AG04449 (cell line): ENCODE measurements around the gene NKRF.

Experiments used
- CTCF ChIA-PET: fragments of 350-600 bp; formaldehyde crosslinking; extraction: SDS; loops from one replicate; lab custom pipeline; 2021; ENCODE audit warnings: antibody characterized with exemption; lab: Yijun Ruan, JAX
- POLR2A ChIA-PET: fragments of 400-600, 350-600 bp; formaldehyde crosslinking; extraction: SDS; loops from one replicate; lab custom pipeline; 2020; ENCODE audit warnings: antibody characterized with exemption, inconsistent platforms; lab: Yijun Ruan, JAX
- DNase-seq: peaks from one replicate; pipeline ENCODE4 v3.0.0-alpha.2; 2010; ENCODE audit warnings: low read depth, low spot score
- H3K4me3 ChIP-seq: 2 replicates; pipeline ENCODE4 v1.5.1; 2011; ENCODE audit warnings: low read depth, mild to moderate bottlenecking, control low read depth, low read length
- TF ChIP-seq, protein P1 (sequence below): IDR thresholded peaks from one replicate; pipeline ENCODE4 v1.5.1; 2011; ENCODE audit warnings: mild to moderate bottlenecking, moderate library complexity, low read length, control low read depth, inconsistent platforms; ENCODE audit not compliant: insufficient read depth; ENCODE audit errors: missing control alignments

The NKRF gene

DNA sequence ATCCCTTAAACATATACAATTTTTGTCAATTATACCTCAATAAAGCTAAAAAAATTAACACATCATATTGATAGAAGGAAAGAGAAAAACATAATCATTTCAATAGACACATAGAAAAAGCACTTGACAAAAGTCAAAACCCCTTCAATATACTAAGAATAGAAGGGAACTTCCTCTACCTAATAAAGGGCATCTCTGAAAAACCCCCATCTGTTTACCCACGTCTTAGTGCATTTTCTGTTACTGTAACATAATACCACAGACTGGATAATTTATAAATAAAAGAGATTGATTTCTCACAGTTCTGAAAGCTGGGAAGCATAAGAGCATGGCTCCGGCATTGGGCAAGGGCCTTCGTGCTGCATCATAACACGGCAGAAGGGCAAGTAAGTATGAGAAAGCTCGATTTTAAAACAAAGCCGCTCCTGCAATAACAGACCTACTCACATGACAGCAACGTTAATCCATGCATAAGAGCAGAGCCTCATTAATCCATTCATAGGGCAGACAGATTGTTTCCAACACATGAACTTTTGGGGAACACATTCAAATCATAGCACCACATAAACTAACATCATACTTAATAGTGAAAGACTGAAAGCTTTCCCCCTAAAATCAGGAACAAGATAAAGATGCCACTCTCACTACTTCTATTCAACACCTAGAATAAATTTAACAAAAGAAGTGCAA lies 56.8 kb downstream of the NKRF start:
- DNase-seq, result no peak
- CTCF ChIA-PET, result interaction anchor here (1.1 to 1.5 kb wide), 2 partner anchors 10 to 71 kb away, joined by 3 read pairs; no protein-coding TSS in a partner anchor
- H3K4me3 ChIP-seq, result no peak overlapping the region
- POLR2A ChIA-PET, result no interaction called here
- TF ChIP-seq, protein P1, sequence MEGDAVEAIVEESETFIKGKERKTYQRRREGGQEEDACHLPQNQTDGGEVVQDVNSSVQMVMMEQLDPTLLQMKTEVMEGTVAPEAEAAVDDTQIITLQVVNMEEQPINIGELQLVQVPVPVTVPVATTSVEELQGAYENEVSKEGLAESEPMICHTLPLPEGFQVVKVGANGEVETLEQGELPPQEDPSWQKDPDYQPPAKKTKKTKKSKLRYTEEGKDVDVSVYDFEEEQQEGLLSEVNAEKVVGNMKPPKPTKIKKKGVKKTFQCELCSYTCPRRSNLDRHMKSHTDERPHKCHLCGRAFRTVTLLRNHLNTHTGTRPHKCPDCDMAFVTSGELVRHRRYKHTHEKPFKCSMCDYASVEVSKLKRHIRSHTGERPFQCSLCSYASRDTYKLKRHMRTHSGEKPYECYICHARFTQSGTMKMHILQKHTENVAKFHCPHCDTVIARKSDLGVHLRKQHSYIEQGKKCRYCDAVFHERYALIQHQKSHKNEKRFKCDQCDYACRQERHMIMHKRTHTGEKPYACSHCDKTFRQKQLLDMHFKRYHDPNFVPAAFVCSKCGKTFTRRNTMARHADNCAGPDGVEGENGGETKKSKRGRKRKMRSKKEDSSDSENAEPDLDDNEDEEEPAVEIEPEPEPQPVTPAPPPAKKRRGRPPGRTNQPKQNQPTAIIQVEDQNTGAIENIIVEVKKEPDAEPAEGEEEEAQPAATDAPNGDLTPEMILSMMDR, result no peak

DNA sequence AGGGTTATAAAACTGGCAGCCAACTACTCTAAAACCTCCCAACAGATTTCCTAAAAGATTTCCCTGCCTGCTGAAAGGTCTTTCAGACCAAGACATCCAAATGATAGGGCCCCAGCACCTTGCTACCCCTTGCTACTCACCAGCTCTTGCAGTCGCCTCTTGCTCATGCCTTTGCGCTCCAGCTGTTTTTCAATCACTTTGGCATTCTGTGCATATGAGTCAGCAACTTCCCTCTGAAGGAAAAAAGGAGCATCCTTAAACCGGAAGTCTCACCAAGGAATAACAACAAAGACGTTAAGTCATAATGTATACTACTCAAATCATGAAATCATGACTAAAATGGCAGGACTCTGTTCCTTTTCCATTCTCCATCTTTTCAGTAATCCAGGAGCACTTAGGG lies 65.0 kb downstream of the NKRF start:
- POLR2A ChIA-PET, result no interaction called here
- H3K4me3 ChIP-seq, result no peak overlapping the region
- DNase-seq, result peak; percentile 3
- TF ChIP-seq, protein P1, result no peak
- CTCF ChIA-PET, result no interaction called here

DNA sequence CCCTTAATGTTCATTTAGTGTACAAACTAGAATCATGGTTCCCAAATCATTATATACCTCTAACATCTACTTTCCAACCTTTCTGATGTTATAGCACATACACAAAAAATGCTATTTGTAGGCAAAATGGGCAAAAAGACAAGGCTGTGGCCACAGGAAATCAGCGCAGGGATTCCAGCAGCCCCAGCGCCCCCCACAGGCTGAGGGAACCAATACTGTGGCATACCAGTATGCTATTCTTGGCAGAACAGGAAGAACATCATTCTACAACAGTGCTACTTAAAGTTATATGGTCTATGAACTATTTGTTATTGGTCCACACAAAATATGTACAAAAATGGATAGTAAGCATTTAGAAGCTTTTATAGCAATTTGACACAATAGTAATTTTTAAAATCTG lies 66.4 kb downstream of the NKRF start:
- POLR2A ChIA-PET, result no interaction called here
- no peak for DNase-seq
- CTCF ChIA-PET, result no interaction called here
- H3K4me3 ChIP-seq, result no peak overlapping the region
- TF ChIP-seq, protein P1, result no peak
